Measurements from ENCODE around the gene PER2.
"Not testable (repeated sequence)": the region's sequence is repeated elsewhere in the genome, so short reads cannot be mapped to it uniquely, and the experiment has no call there.

Gene PER2

DNA sequence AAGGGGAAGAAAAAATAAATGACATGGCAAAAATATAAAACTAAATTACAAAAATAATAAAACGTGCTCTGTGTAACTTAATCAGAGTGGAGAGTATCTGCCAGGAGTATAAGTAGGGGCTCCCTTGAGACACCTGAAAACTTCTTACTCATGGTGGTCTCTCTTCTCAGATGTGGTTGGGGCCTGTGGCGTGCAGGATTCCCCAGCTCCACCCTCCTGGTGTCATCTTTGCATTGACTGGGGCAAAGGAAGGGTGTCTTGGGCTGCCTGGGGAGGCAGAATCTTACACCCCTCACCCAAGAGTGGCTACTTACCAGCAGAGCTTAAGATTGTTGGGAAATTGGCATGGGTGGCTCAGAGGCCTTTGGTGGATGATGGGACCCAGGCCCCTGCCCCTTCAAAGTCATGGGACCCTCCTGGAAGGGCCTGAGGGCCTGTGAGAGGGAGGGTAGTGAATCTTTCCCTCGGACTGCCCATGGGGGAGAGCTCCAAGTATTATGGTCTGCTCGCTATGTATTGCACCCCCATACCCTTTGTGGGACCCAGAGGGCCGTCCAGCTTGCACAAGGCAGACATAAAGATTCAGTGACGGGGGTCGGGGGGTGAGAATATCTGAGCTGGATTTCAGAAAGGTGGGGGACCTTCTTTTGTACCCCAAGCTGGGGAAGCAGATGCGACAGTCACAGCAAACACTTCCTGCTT, 25.0 kb upstream of the PER2 start:
- DNase-seq (ENCODE audit: low read depth in 2 of 2): no peak

DNA sequence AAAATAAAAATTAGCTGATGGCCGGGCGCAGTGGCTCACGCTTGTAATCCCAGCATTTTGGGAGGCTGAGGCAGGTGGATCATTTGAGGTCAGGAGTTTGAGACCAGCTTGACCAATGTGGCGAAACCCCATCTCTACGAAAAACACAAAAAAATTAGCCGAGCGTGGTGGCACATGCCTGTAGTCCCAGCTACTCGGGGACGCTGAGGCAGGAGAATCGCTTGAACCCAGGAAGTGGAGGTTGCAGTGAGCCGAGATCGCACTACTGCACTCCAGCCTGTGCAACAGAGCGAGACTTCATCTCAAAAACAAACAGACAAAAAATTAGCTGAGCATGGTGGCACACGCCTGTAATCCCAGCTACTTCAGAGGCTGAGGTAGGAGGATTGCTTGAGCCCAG, 22.3 kb upstream of the PER2 start:
- not testable (repeated sequence) for DNase-seq (ENCODE audit: low read depth in 2 of 2)

DNA sequence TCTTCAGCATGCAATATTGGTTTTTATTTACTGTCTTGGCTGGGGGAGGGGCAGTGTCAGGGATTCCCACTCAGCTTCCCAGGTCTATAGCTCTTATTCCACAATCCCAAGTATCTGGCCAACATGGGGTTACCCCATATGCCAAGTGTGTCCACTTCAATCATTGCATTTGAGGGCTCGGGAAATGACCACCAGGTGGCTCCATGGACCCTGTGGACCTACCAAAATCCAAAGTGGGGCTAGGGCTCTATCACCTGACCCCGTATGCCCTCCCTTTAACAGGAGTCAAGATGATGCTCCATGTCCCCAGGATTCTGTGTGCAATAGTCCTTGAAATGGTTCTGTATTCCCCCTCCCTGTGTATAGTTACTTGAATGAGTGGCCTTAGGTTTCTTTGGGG, 19.8 kb upstream of the PER2 start:
- DNase-seq (ENCODE audit: low read depth in 2 of 2): no peak

DNA sequence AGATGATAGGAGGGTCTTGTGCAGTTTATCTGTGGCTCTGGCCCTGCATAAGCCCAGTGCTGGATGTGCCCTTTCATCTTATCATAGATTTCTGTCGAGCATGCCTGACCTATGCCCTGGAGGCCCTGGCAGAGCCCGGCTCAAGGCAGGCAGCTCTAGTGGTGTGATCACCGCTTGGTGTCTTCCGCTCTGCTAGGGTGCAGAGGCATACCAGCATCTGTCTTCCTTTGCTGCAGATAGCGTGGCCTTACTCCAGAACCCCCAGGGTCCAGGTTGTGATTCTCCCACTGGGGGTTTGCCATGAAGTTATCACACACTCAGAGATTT, 18.2 kb upstream of the PER2 start:
- DNase-seq (ENCODE audit: low read depth in 2 of 2): no peak

DNA sequence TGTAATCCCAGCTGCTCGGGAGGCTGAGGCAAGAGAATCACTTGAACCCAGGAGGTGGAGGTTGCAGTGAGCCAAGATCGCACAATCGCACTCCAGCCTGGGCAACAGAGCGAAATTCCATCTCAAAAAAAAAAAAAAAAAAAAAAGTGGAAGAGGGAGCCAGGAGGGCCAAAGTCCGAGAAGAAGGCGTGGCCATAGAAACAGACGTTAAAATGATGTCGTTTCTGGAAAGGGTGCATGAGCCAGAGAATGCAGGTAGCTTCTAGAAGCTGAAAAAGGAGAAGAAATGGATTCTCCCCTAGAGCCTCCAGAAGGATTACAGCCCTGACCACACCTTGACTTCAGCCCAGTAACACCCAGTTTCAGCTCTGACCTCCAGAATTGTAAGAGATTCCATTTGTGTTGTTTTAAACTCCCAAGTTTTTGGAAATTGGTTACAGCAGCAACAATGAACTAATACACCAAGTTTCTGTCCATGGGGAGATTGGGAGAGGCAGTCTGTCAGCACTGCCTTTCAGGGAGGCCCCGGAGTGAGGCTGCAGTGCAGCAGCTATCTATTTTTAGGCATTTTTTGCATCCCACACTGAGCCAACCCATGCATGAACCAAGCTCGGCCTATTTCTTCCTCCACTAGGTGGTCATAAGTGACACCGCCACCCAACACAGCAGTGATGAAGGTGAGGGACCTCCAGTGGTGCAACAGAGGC, 17.7 kb upstream of the PER2 start:
- DNase-seq (ENCODE audit: low read depth in 2 of 2): no peak

DNA sequence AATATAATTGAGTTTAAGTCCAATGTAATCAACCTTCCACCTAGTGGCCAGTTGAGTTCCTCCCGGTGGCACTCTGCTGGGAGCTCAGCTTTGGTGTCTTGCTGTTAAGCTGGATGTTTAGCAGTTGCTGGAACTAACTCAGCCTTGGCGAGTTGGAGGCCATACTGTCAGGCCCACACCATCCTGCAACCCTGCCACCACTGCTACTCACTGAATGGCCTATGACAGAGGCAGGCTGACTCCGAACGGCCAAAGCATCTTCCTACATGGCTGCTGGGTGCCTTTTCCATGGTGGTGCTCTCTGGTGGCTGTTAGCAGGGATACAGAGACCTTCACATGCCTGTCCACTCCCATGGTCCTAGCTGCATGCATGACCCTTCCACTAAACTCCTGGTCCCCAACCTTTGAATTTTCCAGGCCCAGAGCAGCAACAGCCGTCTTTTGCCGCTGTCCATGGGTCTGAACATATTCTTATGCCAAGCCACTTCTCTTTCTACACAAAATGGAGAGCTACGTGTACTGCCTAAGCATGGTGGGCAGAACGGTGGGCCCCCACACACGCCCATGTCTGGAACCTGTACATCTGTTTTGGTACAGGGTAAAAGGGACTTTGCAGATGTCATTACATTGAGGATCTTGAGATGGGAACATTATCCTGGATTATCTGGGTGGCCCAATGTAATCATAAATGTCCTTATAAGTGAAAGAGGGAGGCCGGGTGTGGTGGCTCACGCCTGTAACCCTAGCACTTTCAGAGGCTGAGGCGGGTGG, 16.9 kb upstream of the PER2 start:
- DNase-seq (ENCODE audit: low read depth in 2 of 2): no peak

DNA sequence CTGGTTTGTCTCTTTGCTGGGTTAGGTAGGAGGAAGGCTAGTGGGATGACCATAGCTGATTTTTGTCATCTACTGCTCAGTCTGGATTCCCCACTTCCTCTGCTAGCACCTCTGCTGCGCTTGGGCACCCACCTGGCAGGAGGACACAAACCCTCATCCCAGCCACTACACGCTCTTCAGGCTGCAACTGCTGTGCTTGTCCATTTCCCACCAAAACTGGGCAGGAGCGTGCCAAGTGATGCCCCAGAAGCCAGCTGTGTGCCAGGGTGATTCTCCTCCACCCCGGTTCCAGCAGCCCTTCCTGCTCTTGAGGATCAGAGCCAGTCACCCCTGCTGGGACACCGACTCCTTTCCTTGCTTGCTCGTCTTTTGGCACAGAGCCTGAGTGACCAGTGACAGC, 15.7 kb upstream of the PER2 start:
- DNase-seq (ENCODE audit: low read depth in 2 of 2): no peak

DNA sequence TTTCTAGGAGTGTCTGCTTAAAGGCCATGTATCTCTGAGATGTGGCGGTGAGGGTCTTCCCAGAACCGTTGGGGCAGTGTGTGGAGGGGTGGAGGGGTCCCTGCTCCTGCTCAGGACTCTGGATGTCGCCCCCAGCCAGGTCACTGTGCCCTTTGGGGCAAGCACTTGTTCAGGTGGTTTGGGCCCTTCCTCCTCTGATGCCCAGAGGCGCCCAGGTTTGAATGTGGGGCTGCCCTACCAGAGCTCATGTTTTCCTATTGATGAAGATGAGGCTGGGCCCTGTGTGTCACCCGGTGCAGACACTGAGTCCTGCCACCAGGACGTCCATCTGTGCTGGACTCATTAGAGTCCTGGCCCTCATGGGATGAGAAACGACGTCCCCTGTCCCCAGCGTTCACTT, 14.3 kb upstream of the PER2 start:
- DNase-seq (ENCODE audit: low read depth in 2 of 2): no peak

DNA sequence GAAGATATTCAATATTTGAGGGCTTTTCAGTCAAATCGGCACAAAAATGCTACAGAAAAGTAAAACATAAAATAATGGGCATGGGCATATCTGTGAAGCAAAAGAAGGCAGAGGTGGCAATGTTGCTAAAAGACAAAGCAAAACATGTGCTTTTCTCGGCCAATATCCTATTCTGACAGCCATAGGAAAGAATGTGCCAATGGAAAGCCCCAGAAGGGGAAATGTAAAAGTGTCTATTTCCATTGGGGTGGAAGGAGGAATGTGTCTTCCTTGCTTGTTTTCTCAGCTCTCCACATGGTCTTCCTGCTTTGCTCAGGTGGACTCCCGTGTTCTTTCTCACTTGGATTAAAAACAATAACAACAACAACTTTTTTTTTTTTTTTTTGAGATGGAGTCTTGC, 13.7 kb upstream of the PER2 start:
- no peak for DNase-seq (ENCODE audit: low read depth in 2 of 2)

DNA sequence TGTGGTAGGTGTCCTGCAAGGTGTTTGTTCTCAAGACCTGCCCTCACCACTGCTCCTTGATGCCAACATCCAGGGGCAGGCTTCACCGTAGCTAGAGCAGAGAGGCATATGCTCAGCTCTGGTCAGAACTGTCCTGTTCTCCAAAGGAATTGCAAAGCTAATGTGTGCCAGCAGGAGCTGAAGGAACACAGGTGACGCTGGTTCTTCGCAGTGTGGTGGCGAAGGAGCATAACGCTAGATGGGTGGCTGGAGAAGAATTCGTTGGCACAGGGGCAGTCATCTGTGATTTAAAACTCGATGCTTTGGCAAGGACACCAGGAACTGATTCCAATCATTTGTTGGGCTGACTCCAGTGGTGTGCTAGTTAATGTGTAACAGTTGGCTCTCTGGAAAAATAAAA, 11.4 kb upstream of the PER2 start:
- DNase-seq (ENCODE audit: low read depth in 2 of 2): no peak

DNA sequence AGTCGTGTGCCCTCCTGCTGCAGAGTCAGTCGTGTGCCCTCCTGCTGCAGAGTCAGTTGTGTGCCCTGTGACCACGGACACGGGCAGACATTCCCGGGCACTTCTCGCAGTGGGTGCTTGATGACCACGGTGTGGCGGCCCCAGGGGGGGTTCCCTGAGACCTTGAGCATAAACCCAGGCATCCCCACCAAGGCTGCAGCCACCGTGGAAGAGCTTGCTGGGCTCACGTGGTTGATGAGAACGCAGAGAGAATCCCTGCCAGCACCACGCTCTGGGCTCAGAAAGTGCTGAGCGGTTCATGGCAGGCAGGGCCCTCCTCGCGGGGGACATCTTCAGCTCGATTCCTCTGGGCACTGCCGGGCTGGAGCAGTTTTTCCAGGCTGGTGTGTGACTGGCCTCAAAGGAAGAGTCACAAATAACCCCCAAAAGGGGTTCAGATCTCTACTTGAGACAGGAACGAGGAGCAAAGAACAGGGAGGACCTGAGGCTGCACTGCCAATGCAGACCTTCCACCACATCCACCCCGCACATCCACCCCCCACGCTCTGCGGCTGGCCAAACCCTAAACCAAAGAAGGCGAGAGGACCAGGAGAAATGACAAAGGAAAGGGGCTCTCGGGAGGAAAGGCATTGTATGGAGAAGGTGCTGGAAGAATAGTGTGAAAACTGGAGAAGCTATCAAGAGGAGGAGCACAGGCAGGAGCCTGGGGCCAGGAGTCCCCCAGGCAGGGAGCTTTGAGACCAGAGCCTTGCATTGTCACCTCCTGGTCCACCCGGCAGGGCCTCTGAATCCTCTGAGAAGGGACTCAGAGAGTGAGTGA, 8.4 kb upstream of the PER2 start:
- DNase-seq (ENCODE audit: low read depth in 2 of 2): no peak

DNA sequence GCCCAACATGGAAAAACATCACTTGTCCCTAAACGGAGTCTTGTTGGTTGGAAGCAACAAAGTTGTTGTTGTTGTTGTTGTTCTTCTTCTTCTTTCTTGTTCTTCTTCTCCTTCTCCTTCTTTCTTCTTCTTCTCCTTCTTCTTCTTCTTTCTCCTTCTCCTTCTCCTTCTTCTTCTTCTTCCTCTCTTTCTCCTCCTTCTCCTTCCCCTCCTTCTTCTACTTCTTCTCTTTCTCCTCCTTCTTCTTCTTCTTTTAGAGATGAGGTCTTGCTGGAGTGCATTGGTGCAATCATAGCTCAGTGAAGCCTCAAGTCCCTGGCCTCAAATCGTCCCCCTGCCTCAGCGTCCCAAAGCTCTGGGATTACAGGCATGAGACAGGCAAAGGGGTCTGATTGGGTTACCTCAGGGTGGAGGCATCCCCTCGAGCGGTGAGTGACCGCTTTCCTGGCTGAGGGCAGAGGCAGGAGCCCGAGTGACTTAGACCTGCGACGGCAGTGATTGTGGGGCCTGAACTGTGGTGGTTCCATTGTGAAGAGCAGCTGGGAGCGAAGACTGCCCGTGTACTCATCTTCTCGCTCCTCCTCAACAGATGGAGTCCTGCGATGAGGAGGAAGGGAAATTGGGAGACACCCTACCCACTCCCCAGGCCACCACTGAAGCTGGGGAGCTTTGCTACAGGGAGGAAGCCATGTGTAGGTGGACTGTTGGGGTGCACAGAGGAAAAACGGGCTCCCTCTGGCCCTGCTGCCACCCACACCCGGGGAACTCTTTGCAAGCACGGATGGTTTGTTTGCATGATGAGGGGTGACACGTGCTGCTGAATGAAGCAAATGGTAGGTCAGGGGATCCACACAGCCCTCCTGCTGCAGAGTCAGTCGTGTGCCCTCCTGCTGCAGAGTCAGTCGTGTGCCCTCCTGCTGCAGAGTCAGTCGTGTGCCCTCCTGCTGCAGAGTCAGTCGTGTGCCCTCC, 7.0 kb upstream of the PER2 start:
- no peak for DNase-seq (ENCODE audit: low read depth in 2 of 2)

DNA sequence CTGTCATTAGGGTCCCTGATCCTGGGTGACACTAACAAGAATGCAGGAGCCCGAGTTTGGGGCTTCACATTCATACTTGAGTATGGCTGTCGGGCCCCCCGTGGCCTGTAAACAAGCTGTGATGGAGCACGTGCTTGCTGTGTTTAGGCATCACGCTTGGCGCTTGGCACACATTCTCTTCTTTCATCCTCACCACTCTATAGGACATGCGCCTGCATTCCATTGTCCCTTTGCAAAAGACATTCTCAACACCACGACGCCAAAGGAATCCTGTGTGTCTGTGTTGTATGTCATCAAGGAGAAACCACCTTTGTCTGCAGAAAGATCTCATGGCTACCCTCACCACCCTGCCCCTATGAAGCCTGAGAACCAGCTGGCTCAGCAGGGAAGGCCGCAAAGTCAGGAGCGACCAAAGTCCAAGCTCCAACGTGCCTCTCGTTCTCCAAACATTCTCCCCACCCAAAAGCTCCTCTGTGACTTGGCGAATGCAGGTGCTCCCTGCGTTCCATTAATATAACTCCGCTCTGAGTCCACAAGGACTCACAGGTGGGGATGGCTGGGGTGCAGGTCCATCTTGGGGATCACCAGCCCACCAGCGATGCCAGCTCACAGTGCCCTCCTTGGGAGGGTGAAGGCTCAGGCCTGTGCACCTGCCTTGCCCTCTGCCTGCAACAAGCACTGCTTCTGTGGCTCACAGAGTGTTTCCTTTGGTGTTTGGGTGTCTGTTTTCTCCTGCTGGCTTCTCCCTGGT, 6.2 kb upstream of the PER2 start:
- no peak for DNase-seq (ENCODE audit: low read depth in 2 of 2)

DNA sequence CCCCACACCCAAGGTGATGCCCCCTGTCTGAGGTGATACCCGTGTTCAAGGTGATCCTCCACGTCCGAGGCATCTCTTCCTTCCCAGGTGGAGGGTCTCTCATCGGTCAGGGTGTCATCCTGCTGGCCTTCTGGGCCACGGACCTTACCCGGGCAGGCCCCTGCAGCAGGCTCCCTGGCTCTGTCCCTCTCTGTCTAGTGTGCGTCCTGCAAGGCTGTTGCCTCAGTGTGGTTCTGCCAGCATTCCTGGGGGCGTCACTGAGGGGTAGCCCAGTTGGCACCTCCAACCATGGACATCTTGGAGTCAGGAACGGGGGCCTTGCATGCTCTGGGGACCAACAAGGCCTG, 5.6 kb upstream of the PER2 start:
- no peak for DNase-seq (ENCODE audit: low read depth in 2 of 2)

DNA sequence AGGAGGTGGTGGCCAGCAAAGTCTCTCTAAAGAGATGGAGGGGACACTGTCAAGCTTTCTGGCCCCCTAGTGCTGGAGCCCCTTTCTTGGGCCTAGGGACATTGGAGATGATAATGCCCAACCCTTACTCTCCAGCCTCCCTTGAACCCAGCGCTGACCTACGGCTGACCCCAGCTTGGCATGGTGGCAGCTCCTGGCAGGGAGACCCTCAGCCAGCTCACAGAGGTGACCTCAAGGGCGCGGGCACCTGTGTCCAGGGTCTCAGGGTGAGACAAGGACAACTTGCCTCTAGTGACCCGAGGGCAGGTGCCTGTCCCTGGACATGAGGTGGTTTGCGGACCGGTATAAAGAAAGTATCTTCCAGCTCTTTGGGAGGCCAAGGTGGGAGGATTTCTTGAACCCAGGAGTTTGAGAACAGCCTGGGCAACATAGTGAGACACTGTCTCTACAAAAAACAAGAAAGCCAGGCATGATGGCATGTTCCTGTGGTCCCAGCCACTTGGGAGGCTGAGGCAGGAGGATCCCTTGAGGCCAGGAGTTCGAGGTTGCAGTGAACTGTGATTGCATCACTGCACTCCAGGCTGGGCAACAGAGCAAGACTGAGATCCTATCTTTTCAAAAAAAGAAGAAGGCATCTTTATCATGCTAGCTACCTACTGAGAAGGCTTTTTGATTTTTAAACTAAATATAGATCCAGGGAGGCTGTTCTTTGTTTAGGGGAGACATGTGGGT, 3.3 kb upstream of the PER2 start:
- DNase-seq (ENCODE audit: low read depth in 2 of 2): no peak

DNA sequence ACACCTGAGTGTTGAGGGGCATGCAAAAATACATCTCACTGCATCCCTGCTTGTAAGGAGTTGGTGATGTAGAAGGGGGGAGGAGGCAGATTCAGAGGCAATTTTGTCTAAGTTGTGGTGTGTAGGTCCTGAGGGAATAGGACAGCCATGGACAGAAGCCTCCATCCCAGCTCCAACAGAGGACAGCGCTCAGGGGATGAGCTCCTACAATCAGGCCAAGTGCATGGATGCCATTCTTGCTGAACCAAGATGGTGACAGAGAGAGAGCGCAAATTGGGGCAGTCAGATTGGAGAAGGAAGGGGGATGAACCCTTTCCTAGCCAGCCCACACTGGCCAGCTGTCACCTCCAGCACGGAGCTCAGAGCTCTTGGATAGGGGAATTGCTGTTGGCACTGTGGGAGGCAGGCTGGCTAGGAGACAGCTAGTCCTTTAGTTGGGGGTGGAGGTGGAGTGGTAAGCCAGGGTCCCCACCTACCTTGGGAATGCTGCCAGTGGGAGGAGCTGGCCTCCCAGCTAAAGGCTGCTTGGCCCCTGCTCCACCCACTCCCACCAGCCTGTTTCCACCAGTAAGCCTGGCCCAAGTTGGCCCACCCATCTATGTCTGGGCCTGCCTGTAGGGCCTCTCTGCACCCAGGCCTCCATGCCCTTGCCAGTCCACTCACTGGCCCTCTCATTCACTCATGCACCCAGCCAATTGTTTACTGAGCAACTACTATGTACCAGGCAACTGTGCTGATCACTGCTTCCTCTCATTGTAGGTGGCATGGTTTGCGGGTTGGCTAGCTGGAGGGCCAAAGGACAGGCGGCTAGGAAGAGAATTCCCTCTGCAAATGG, 2.5 kb upstream of the PER2 start:
- DNase-seq (ENCODE audit: low read depth in 2 of 2): no peak

DNA sequence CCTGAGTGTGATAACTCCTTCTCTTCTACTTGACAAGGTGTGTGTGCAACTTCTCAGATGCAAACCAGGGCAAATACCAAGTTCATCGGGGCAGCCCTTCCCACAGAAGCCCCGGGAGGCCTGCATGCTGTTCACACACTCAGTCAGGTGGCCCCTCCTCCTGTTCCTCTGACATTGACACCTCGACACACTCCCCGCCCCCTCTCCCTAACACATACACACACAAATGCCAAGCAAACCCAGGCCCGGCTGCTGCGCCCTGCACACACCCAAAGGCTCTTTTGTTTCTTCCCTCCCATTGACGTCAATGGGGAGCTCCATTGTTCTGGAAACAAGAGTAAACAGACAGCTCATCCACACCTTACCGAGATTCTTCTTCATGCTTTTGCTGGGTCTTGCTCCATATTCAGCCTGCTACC, 1.7 kb upstream of the PER2 start:
- no peak for DNase-seq (ENCODE audit: low read depth in 2 of 2)

DNA sequence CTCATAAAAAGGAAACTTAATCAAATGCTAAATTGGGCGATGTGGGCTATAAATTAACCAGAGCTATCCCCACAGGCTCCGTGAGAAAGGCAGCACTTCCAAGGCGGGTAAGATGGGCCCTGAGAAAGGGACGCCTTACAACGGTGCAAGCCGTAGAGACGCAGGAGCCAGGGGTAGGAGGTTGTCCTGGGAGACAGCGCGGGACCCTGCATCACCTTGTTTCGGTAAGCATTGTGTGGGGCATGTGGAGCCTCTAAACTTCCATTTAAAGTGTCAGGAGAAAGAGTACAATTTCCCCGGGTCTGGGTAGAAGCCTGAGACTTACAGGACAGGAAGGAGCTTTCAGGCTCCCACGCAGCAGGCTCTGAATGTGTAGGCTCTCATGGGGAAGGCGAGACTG, 1.2 kb upstream of the PER2 start:
- no peak for DNase-seq (ENCODE audit: low read depth in 2 of 2)

All from stimulated activated CD4-positive, alpha-beta T cell treated with anti-CD3 and anti-CD28 coated beads, Interleukin-1b, Interleukin-23, amount 100 ng/mL, for 4 hours (primary cell).